ENCODE measurements around the gene AMZ1. TPM values are rescaled to one million over a fixed set of nuclear protein-coding genes. Genes with fewer than 3 reads are reported as not detected.

Gene AMZ1
- total and polyA plus RNA-seq, 10 of the 15 experiments (the other 5 are each of a cell fraction or from before 2014, with no cell fraction given), result 0.02 to 2.0 (median 0.69) TPM

GRCh38 chr7:2658941-2659340 is 29.1 kb upstream of the AMZ1 start:
- no peaks in the 10 kb centered on the region for H3K9me3 ChIP-seq (replicated peaks; ENCODE audit: control insufficient read depth, insufficient read depth, low read length)
- no TSS peak for BruUV-seq (replicated peaks)
- ATAC-seq (no peak), FAIRE-seq (no peak), DNase-seq (ENCODE audit: low read depth, low spot score) (no peak)
- ChIA-PET SMC1A (ENCODE audit: uncharacterized antibody, unreplicated experiment) (no interaction called here), CTCF (interaction anchor here (1.0 to 1.5 kb wide), 2 partner anchors 15 to 92 kb away, joined by 3 read pairs; no protein-coding TSS in a partner anchor), POLR2A (no interaction called here), RAD21 (ENCODE audit: unreplicated experiment) (no interaction called here)
- H3K4me3 ChIP-seq, result no peak overlapping the region
- H3K4me1 ChIP-seq (ENCODE audit: control insufficient read depth, insufficient read depth, low read length), result no peaks in the 10 kb centered on the region
- TF ChIP-seq IKZF1 (conservative IDR thresholded peaks at IDR 0.05) (no peak), HDAC2 (IDR thresholded peaks at IDR 0.05) (no peak), FOS (IDR thresholded peaks at IDR 0.05; ENCODE audit: borderline replicate concordance, extremely low read depth, insufficient read length) (no peak), PML (IDR thresholded peaks at IDR 0.05; ENCODE audit: low read length) (no peak), NR2F1 (conservative IDR thresholded peaks at IDR 0.05) (no peak), KAT2A (conservative IDR thresholded peaks at IDR 0.05; ENCODE audit: control insufficient read depth, low read depth, low read length) (no peak), RCOR1 (conservative IDR thresholded peaks at IDR 0.05; ENCODE audit: low read depth, low read length) (no peak), EED (IDR thresholded peaks at IDR 0.05; ENCODE audit: low read depth) (no peak)
- H3K4me2 ChIP-seq (ENCODE audit: control insufficient read depth, insufficient read depth), result no peak overlapping the region
- no peak overlapping the region for H3K9ac ChIP-seq (ENCODE audit: control insufficient read depth, insufficient read depth, low read length)
- no peak overlapping the region for H3K27ac ChIP-seq (ENCODE audit: control insufficient read depth, insufficient read depth)
- H3K36me3 ChIP-seq (ENCODE audit: control insufficient read depth in 2 of 2, insufficient read depth in 2 of 2, low read length in 1 of 2), result no peaks in the 10 kb centered on the region
- H3K79me2 ChIP-seq (ENCODE audit: control insufficient read depth, insufficient read depth, low read length), result no peaks in the 10 kb centered on the region
- intact Hi-C loops (cut with micrococcal nuclease; ENCODE audit: unreplicated experiment), result no loop called here
- in situ Hi-C loops (cut with MboI), result no loop called here
- H2AFZ ChIP-seq (ENCODE audit: control insufficient read depth, low read depth, low read length), result no peak overlapping the region
- H4K20me1 ChIP-seq (ENCODE audit: control insufficient read depth, insufficient read depth), result no peaks in the 10 kb centered on the region
- 71% methylated on average over 14 of the region's 15 CpGs for WGBS (ENCODE audit: insufficient coverage, insufficient replicate concordance, low lambda C conversion rate, missing lambda C conversion rate)
- no peaks in the 10 kb centered on the region for H3K27me3 ChIP-seq (replicated peaks in 1 of 2; ENCODE audit: control insufficient read depth in 2 of 2, insufficient read depth in 2 of 2, low read length in 1 of 2)

DNA sequence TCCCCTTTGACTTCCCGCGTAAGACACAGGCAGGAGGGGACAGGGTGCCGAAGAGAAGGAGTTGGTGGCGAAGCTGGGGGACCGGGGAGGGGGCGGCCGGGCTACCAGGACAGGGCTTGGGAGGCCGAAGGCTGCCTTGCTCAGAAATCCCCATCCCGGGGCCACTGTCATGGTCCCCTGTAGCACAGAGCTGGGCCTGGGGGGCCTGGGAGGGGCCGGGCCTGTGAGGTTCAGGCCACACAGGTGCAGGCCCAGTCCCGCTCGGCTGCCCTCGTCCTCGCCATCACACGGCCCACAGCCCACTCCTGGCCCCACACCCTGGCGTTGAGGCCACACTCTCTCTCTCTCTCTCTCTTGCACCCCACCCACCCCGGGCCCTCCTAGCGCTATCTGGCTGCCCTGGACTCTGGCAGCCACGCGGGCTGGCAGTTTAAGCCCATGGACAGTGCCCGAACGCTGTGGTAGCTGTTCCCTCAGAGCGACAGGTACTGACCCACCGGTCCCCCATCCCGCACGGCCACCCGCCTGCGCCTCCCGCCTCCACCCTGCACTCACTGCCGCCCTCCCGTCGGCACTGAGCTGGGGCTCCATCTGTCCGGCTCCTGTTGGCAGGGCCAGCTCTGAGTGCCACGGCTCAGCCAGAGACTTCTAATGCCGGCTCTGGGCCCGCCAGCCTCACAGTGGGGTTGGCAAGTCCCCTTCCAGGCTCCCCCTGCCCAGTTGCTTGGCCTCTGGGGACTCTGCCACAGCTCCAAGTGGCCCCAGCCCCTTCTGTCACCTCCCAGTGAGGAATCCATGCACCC is 28.2 kb upstream of the AMZ1 start:
- ChIA-PET POLR2A (interaction anchor here (0.6 kb wide), 1 partner anchor 17 kb away, joined by 3 read pairs; no protein-coding TSS in a partner anchor), SMC1A (ENCODE audit: uncharacterized antibody, unreplicated experiment) (no interaction called here), CTCF (interaction anchor here (0.8 to 1.5 kb wide), 3 partner anchors 9 to 100 kb away, joined by 3 read pairs; no protein-coding TSS in a partner anchor), RAD21 (ENCODE audit: unreplicated experiment) (no interaction called here)
- H3K27me3 ChIP-seq (replicated peaks in 1 of 2; ENCODE audit: control insufficient read depth in 2 of 2, insufficient read depth in 2 of 2, low read length in 1 of 2), result no peaks in the 10 kb centered on the region
- in situ Hi-C loops (cut with MboI), result no loop called here
- WGBS (ENCODE audit: insufficient coverage, insufficient replicate concordance, low lambda C conversion rate, missing lambda C conversion rate), result 81% methylated on average over 27 of the region's 36 CpGs
- intact Hi-C loops (cut with micrococcal nuclease; ENCODE audit: unreplicated experiment), result loop anchor here (10.0 kb wide), 1 partner anchor 495 kb away; no protein-coding TSS in a partner anchor
- no peaks in the 10 kb centered on the region for H3K4me1 ChIP-seq (ENCODE audit: control insufficient read depth, insufficient read depth, low read length)
- no peak overlapping the region for H2AFZ ChIP-seq (ENCODE audit: control insufficient read depth, low read depth, low read length)
- no peaks in the 10 kb centered on the region for H3K36me3 ChIP-seq (ENCODE audit: control insufficient read depth in 2 of 2, insufficient read depth in 2 of 2, low read length in 1 of 2)
- no peak overlapping the region for H3K27ac ChIP-seq (ENCODE audit: control insufficient read depth, insufficient read depth)
- H3K9ac ChIP-seq (ENCODE audit: control insufficient read depth, insufficient read depth, low read length), result no peak overlapping the region
- H3K4me3 ChIP-seq, result no peak overlapping the region
- BruUV-seq (replicated peaks), result no TSS peak
- H3K9me3 ChIP-seq (replicated peaks; ENCODE audit: control insufficient read depth, insufficient read depth, low read length), result no peaks in the 10 kb centered on the region
- no peak for FAIRE-seq
- DNase-seq (ENCODE audit: low read depth, low spot score), result no peak
- ATAC-seq, result no peak
- H3K79me2 ChIP-seq (ENCODE audit: control insufficient read depth, insufficient read depth, low read length), result no peaks in the 10 kb centered on the region
- no peaks in the 10 kb centered on the region for H4K20me1 ChIP-seq (ENCODE audit: control insufficient read depth, insufficient read depth)
- no peak overlapping the region for H3K4me2 ChIP-seq (ENCODE audit: control insufficient read depth, insufficient read depth)
- TF ChIP-seq KLF5 (IDR thresholded peaks at IDR 0.05; ENCODE audit: partially characterized antibody) (no peak), GABPA (IDR thresholded peaks at IDR 0.05; ENCODE audit: low read depth) (no peak), SMARCA5 (IDR thresholded peaks at IDR 0.05) (no peak), IKZF1 (conservative IDR thresholded peaks at IDR 0.05) (no peak), EP300 (IDR thresholded peaks at IDR 0.05; ENCODE audit: borderline replicate concordance in 1 of 2, control insufficient read depth in 1 of 2, low read depth in 2 of 2, low read length in 2 of 2) (no peak), TCF7 (IDR thresholded peaks at IDR 0.05; ENCODE audit: borderline replicate concordance) (no peak), RELA (IDR thresholded peaks at IDR 0.05; ENCODE audit: borderline replicate concordance, partially characterized antibody) (no peak), SUZ12 (IDR thresholded peaks at IDR 0.05; ENCODE audit: unreplicated experiment) (no peak), ZNF274 (IDR thresholded peaks at IDR 0.05; ENCODE audit: insufficient read depth, insufficient read length) (no peak)
- TF ChIP-seq, protein P1, sequence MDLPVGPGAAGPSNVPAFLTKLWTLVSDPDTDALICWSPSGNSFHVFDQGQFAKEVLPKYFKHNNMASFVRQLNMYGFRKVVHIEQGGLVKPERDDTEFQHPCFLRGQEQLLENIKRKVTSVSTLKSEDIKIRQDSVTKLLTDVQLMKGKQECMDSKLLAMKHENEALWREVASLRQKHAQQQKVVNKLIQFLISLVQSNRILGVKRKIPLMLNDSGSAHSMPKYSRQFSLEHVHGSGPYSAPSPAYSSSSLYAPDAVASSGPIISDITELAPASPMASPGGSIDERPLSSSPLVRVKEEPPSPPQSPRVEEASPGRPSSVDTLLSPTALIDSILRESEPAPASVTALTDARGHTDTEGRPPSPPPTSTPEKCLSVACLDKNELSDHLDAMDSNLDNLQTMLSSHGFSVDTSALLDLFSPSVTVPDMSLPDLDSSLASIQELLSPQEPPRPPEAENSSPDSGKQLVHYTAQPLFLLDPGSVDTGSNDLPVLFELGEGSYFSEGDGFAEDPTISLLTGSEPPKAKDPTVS (IDR thresholded peaks at IDR 0.05; ENCODE audit: low read depth, low read length), result no peak

All from GM12878 (cell line).